NCI-H748 treated with DMSO at 0.1 percent for 48 hours (cell line): ENCODE data around the gene NUP210.

Source experiments
- DNase-seq: peaks from one replicate; lab custom pipeline; 2025; lab: John Stamatoyannopoulos, UW

NUP210 gene

DNA sequence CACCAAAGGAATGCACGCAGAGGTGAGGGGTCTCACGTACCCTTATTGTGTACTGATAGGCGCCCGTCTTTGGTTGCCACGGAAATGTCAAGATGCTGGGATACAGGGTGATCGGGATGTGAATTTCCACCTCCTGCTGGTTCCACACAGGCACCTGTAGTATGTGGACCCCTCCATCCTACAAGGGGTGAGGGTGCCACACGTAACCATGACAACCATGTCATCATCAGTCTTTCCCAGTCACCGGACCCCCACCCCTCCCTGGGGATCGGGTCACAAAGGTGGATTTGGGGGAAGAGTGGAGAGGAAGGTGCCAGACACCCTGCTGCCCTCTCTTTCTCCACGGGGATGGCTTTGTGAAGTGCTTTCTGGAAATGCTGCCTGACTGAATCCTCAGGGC, 44.7 kb downstream of the NUP210 start:
- no peak for DNase-seq

- no peak for DNase-seq
These were observed 46.0 kb downstream of the NUP210 start for GRCh38 chr3:13373975-13374586.

- DNase-seq = no peak
These were observed 47.5 kb downstream of the NUP210 start for GRCh38 chr3:13372656-13373055.

GRCh38 chr3:13372126-13372525, 48.0 kb downstream of the NUP210 start:
- no peak for DNase-seq

DNA sequence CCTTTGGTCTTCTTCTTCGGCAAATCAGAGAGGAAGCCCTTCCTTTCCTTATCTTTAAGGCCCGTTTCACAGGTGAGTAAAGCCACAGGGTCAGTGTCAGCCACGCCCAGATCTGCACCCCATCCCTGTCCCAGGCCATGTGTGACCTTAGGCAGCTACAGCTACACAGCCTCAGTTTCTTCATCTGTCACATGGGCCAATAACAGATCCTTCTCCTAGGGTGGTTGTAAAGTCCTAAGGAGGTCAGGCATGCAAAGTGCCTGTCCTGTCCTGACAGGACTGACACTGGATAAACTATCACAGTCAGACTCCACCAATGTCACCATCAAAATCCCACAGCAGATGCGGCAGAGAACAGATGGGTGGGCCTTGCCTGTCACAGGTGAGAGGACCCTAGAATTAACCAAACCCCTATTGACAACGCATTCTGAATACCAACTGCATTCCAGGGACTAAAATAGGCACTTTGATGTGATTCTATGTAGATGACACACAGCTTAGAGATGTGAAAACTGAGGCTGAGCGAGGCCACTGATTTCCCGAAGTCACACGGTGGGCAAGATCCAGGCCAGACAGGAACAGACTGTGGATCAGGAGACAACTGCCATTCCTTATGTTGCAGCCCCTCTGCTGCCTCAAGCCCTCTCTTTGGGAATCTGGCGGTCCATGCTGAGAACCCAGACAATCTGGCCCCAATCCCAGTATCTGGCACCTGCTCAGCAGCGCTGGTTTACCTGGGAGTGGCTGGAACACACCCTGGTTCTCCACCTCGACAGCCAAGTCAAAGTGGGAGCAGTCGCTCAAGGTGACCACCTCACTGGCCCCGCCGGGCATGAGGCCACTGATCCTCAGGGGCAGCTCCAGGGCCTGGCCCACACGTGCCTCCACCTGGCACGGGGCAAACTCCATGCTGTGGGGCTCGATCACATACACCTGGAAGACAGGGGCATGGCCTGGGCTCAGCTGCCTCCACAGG, 48.7 kb downstream of the NUP210 start:
- no peak for DNase-seq

- DNase-seq = no peak
These were observed 49.5 kb downstream of the NUP210 start for GRCh38 chr3:13370609-13371008.

DNA sequence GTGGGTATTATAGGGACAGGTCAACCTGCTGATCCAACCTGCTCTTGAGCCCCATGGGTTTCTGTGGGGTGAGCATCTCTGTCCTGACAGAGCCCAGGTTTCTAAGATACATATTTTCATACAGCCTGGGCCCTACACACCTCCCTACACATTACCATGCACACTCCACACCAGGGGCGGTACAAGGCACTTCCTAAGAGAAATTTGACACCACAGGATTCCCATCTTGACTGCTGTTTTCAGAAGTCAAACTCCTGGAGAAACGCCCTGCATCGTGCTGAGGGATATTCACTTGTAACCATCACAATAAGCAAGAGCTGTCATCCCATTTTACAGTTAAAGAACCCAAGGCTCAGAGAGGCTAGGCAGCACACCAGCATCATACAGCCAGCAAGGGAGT, 50.1 kb downstream of the NUP210 start:
- DNase-seq = no peak

DNA sequence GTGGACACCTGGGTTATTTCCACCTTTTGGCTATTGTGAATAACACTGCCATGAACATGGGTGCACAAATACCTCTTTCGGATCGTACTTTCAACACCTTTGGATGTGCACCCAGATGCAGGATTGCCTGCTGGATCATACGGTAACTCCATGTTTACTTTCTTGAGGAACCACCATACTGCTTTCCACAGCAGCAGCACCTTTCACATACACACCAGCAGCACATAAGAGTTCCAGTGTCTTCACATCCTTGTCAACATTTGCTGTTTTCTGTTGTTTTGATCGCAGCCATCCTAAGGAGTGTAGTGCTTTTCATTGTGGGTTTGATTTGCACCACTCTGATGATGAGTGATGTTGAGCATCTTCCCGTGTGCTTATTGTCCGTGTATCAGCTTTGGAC, 51.3 kb downstream of the NUP210 start:
- DNase-seq = no peak

GRCh38 chr3:13367728-13368127, 52.4 kb downstream of the NUP210 start:
- no peak for DNase-seq

GRCh38 chr3:13365390-13366379, 54.4 kb downstream of the NUP210 start:
- DNase-seq = no peak

- no peak for DNase-seq
These were observed 55.4 kb downstream of the NUP210 start for GRCh38 chr3:13364602-13365271.

- DNase-seq = no peak
These were observed 57.6 kb downstream of the NUP210 start for GRCh38 chr3:13362551-13362950.

- no peak for DNase-seq
These were observed 60.2 kb downstream of the NUP210 start for GRCh38 chr3:13359916-13360315.

DNA sequence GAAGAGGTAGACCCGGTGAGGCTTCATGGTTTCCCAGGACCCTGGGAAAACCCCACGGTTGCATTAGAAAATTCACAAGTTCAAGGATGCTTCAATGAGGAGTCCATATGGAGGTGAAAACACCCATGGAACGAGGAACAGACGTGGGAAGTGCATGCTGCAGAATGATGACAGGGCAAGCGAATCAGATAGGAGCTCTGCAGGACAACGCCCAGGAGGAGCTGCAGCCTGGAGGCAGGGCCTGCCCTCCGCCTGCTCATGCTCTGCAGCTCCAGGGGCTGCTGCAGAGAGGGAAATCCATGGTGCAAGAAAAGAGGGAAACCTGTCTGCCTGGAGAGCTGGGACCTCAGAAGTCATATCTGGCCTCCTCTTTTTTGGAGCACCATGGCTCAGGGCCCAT, 61.5 kb downstream of the NUP210 start:
- no peak for DNase-seq

DNA sequence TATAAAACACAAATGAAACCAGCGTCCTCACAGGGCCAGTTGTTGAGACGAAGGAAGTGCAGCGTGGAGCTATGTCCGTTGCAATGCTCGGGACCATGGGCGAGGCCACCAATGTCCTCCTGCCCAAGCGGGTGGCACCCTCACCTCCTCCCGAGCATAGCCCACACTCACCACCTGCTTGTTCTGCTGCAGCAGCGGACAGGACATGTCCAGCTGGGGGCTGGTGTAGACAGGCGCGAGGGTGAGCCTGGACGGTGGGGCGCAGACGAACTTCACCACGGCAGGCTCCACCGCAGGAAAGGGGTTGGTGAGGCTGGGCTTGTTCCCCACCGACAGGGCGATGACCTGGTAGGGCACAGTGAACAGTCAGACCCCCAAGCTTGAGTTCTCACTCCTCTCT, 62.1 kb downstream of the NUP210 start:
- no peak for DNase-seq

DNA sequence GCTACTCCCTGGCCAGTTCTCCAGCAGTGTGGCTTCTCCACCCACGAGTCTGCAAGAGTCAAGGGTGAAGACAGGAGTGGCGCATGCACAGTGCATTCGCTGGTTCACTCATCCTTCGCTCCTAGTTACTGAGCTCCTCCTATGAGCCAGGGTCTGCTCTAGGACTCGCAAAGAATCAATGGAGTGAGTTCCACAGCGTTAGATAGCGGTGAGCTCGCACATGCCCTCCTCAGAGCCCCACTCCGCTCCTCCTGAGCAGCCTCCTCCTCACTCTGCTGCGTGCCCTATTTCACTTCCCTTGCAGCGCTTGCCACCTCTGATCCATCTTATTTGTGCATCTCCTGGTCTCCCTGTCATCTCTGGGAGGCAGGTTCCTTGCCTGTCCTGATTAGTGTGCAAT, 63.0 kb downstream of the NUP210 start:
- no peak for DNase-seq

- DNase-seq = no peak
These were observed 66.1 kb downstream of the NUP210 start for GRCh38 chr3:13353936-13354542.

DNA sequence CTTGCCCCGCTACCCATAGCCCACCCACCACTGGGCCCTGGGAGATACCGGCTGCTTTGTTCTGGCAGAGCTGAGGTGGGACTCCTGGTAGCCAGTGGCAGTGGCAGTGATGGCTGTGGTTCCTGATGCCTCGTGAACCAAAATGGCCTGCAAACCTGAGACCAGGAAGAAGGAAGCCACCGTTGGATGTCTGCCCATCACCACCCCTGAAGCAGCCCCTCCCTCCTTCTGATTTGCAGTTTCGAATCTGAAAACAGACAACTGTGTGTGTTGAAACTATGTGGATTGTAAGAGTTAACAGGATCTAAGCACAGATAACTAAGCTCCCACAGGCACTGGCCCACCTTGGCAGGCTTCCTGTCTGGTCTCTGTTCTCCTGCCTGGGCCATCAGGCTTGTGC, 66.6 kb downstream of the NUP210 start:
- DNase-seq = no peak

DNA sequence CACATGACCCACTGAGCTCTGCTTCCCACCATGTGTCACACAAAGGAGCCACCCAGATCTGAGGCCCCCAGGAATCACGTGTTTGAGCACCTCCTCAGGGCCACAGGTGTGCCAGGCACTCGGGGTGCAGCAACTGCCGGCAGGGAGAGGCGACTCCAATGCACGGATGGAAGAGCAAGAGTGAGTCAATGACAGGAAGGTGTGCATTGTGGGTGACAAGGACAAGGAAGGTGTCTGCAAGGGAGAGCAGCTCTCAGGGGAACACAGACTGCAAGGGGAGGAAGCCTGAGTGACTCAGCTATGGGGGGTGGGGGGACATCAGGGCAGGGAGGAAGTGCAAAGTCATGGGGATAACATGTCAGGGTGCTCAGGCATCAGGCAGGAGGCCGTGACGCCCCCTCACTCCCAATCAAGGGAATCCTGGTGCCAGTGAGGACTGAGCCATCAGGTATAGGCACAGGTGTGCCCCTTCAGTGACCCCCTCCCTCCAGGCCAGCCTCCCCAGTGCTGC, 67.4 kb downstream of the NUP210 start:
- DNase-seq = no peak

- no peak for DNase-seq
These were observed 70.3 kb downstream of the NUP210 start for GRCh38 chr3:13349823-13350222.
